NK-92 (cell line): ENCODE measurements around the gene SDC3.

Experiments used
- DNase-seq: peaks from one replicate; lab custom pipeline; 2025; ENCODE audit not compliant: unreplicated experiment; lab: John Stamatoyannopoulos, UW

Gene SDC3

DNA sequence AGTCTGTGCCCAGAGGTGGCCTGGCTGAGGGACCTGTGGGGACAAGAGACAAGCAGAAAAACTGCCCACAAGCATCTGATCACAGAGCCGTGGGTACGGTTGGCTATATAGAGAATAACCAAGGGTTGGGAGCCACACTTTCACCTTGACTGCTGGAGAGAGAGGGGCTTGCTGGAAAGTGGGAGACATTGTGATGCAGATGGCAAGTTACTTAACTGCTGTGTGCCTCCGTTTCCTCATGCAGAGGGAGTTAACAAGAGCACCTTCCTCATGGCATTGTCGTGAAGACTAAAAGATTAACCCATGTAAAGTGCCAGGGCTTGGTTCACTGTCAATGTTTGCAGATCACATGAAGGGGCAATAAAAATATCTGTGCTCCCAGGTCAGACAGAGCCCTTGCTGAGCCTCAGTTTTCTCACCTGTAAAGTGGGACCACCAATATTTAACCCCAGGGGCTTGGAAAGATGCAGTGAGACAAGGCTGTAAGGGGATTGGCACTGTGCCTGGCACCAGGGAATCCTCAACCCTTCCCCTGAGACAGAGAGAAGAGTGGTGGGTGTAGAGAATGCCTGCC, 52.8 kb downstream of the SDC3 start:
- no peak for DNase-seq

DNA sequence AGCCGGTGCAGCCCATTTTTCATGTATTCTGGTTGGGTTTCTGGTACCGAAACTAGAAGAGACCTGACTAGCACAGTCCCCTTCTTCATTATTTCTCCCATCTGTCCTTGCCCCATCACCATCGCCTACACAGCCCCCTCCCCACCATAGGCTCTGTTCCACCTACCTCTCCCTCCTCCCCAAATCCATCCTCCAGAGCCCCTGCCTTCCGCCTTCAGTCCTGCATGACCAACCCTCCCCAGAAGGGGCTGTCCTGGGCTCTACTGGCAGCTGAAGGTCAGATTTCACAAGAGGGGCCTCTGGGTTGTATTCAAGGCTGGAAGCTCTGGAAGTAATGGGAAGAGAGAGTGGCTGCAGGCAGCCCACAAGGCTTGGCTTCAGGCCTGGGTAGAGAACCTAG, 55.2 kb downstream of the SDC3 start:
- DNase-seq: no peak

DNA sequence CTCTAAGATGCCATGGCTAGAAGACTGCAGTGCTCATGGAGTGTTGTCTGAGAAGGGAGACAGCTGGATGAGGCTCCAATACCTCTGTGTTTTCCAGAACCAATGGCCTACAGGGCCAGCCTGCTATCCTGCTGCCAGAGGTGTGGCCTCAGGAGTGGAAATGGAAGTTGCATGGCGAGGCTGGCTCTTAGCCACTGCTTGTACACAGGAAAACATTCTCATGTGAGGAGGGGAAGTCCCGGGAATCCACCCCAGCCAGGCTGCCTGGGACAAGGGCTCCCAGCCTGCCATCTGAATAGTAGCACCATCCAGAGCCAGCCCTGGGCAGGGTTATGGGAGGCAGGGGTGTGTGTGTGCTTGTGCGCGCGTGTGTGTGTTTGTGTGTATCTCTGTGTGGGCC, 56.5 kb downstream of the SDC3 start:
- no peak for DNase-seq

DNA sequence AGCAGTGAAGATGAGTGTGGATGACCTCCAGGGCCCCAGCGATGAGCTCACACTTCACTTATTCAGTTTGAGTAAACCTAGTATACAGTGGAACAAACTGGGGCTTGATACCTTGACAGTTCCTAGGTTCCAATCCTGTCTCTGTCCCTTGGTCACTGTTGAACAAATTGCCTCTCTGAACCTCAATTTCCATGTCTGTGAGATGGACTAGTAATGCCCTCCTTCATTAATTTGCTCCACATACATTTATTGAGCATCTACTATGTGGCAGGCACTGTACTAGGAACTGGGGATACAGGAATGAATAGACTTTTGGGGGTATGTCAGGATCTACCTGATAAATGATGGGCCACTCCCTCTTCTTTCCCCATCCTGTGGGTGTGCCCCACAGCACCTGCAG, 57.3 kb downstream of the SDC3 start:
- DNase-seq: no peak

DNA sequence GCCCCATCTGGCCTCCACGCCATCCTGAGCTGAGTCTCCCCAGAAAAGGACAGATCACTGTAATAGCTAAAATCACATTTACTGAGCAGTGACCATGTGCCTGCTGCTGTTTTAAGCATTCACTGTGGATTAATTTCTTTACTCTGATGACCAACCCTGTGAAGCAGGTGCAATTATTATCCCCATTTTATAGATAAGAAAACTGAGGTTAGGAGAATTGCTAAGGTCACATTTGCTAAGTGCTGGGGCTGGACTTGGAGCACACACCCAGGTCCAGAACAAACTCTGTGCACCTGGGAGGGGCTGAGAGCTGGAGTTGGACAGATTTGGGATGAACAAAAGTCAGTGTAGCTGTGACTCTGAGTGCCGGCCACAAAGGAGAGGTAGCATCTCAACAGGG, 58.0 kb downstream of the SDC3 start:
- no peak for DNase-seq

DNA sequence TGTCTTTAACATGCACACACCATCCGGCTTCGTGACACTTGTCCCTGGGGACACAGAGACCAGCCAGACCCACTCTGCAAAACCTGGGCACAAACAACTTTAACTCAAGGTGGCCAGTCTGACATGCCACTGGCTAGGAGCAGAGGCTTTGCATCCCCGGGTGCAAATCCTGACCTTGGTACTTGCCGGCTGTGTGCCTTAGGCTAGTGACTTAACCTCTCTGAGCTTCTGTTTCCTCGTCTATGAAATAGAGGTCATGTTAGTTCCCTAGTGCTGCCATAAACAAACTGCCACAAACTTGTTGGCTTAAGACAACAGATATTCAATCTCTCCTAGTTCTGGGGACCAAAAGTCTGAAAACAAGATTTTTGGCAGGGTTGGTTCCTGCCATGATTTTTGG, 60.4 kb downstream of the SDC3 start:
- no peak for DNase-seq

DNA sequence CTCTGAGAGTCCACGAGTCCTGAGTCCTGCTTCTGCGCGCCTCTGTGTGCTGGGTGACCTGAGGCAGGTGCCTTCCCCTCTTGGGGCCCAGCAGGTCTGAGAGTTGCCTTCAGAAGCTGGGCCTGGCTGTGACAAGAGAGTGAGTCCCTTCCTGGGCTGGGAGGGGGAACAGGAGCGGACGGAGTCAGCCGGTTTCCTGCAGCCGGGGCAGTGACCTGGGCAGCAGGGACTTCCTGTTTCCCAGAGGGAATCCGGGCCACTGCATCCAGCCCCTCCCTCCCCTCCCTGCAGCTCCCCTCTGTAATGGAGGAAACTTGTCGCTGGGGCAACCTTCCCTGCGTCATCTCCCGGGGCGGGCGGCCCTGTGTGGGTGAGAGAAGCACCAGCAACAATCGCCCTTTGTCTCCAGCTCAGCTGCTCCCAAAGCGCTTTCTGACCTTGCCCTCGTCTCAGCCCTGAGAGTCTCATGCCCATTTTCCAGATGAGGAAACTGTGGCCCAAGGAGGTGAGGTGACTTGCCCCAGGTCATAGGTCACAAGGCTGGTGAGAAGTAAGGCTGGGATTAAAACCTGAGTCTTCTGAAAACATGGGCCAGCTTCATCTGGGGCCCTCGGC, 61.1 kb downstream of the SDC3 start:
- DNase-seq: no peak

DNA sequence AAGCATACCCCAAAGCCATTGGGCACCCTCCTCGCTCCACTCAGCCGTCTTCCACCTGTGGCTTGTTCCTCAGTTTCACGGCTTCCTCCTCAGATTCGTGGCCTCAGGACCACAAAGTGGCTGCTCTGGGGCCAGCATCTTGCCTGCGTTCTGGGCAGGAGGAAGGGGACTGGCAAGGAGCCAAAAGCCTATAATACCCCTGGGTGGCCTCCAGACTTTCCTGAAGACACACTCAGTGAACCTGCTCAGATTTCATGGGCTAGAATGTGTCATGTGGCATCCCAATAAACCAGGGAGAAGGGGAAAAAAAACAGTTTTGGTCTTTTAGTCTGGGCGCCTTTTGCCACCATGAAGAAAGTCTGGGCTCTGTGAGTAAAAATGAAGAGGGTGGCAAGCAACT, 62.0 kb downstream of the SDC3 start:
- no peak for DNase-seq

DNA sequence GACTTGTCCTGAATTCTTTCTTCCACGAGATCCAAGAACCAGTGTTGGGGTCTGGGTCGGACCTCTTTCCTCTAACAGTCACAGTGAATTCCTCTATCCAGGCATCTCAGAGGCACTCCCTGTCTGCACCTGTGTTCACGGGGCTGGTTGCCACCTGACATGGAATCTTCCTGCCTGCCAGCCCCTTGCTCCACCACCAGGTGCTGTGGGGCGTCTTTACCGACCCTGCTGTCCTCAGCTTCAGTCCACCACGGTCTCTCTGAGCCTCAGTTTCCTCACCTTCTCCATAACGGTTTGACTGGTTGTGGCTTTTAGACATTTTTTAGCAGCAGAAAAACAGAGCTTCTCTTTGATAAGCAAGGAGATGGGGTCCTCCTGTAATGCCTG, 62.7 kb downstream of the SDC3 start:
- no peak for DNase-seq

DNA sequence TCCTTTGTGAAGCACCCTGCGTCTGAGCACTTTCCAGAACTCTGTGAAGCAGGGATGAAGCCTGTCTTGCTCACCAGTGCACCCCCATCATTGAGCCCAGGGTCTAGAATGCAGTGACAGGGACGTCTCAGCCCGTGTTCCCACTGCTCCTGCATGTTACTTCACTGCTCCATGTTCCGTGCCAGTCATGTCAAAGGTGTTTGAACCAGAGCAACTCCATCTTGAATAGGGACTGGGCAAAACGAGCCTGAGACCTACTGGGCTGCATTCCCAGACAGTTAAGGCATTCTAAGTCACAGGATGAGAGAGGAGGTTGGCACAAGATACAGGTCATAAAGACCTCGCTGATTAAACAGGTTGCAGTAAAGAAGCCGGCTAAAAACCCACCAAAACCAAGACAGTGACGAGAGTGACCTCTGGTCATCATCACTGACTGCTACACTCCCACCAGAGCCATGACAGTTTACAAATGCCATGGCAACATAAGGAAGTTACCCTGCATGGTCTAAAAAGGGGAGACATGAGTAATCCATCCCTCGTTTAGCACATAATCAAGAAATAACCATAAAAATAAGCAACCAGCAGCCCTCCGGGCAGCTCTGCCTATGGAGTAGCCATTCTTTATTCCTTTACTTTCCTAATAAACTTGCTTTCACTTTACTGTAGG, 63.2 kb downstream of the SDC3 start:
- DNase-seq: no peak

DNA sequence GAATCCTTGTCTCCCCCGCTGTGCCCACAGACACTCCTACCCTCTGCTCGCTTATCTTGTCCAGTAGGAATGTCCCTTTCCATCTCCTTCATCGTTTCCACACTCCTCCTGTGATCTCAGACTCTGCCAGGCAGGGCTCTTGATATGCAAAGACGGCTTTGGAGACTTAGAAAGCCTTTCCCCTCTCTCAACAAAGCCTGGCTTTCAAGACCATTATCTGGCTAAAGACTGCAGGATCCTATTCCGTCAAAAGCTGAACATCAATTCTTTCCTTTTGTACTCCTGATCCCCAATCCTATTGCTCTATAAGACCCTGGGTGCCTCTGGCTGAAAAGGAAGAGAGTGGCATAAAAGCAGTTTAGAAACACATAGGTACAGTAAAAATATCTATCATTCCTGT, 63.9 kb downstream of the SDC3 start:
- DNase-seq: no peak

DNA sequence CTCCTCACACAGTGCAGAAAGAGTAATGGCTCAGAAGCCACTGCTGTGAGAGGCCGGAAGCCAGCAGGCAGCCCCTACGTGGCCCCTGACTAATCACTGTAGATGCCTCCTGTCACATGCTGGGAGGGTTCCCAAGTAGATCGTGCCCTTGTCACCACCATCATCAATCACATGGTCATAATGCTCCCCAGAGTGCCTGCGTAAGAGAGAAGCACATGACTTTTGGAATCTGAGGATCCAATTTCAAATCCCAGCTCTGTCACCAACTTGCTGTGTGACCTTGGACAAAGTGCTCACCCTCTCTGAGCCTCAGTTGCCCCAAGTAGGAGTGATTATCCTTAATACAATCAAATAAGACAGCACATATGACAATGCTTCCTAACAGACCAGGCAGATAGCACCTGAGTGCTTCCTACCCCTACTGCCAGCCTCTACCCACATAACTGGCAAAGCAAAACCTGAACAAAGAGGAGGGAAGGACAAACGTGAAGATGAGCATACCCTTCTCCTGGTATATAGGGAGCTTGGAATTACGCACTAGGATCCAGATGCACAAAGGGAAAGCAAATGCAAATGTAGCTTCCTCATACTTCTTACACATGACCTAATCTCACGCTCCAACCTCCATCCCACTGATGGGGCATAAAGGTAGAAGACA, 65.7 kb downstream of the SDC3 start:
- no peak for DNase-seq

DNA sequence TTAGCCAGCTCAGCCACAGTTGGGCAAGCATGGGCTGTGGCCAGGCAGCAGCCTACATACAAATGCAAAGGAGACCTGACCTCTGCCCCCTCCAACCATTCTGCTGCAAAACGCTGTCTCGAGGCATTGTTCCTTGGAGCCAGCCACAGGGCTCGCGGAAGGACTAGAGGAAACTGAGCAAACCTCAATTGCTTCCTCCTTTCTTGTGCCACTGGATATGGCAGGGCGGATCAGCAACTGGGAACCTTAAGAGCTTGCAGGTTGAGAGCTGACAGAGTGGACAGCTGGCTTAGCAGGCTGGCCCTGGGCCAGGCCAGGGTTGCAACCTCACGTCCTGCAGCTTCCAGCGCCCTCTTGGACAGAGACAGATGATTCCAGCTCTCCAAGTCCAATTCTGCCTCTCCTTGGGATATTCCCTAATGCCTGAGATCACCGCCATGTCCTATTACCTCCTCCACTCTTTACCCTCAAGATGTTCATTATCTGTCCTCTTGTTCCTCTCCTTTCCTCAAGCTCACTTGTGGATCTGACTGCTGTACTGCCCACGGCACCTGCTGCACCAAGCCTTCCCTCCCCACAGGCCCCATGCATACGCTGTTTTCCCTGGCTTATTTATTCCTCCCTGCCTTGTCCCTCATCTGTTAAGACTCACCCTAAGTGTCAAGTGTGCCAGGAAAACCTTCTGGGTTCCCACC, 67.5 kb downstream of the SDC3 start:
- no peak for DNase-seq

DNA sequence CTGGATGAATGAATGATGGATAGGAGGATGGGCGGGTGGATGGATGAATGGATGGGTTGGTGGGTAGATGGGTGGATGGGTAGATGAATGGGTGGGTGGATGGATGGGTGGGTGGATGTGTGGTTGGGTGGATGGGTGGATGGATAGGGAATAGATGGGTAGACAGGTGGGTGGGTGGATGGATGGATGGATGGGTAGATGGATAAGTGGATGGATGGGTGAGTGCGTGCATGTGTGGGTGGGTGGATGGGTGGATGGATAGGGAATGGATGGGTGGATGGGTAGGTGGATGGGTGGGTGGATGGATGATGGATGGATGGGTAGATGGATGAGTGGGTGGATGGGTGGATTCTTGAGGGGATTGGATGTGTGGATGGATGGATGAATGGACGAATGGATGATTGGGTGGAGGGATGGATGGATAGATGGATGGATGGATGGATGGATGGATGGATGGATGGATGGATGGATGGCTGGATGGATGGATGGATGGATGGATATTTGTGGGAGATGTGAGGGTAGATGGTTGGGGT, 68.7 kb downstream of the SDC3 start:
- no peak for DNase-seq

DNA sequence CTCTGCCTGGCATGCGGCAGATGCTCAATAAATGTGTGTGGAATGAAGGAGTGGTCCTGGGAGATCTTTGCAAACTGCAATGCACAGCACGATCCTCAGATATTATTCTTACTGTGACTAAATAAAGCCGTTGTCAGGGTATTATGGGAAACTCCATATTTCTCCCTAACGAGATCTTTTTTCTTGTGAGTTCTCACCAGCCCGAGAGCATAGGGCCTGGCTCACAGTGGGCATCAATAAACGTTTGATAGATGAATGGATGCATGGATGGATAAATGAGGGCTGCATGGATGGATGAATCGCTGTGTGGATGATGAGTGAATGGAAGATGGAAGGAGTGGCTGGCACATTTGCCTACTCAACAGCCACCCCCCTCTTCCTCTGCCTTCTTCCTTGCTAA, 69.6 kb downstream of the SDC3 start:
- DNase-seq: no peak

DNA sequence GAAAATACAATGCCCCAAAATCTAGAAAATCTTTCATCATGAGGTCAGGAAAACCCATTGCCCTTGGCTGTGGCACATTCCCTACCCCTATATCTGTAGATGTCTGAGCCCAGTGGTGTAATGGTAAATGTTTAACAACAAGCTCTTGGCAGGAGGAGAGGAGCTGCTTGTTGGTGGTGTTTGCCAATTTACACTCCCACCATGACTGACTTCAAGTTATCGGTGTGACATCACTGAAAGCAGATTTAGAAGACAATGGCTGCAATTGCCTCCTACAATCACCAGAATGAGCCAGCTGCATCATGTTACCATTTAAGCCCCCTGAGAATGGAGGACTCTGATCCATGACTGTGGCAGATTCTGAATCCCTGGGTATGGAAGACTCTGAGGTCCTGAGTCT, 70.9 kb downstream of the SDC3 start:
- DNase-seq: no peak

DNA sequence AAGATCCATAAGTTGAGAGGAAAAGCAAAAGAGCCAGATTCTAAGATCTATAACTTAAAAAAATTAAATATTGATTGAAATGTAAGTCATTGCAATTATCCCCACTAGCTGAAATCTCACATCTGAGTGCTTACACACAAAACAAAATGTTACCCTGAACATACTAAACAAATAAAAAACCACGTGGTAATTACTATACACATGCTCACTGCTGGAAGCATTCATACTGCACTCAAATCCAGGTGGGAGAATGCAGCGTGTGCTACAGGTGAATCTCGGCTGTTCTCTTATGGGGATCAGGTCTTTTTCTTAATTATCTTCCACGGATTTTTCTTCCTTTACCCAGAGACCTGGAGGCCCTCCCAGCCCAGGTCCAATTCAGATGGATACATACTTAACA, 74.3 kb downstream of the SDC3 start:
- DNase-seq: no peak

DNA sequence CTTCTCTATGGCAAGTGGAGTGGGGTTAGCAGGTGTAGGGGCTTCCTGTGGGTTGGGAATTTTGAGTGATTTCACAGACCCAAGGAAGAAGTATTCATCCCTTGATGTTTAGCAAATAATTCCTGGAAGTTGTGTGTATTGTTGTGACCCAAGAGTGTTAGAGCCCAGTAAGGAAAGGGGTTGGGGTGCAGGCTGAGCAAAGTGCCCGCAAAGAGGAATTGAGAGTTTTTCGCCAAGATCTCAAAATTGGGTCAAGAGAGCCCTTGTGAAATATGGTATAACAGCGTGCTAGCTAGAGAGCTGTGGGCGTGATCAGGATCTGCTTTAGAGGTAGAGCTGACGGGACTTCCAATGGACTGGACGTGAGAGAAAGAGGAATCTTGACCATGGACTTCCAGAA, 78.0 kb downstream of the SDC3 start:
- DNase-seq: no peak

DNA sequence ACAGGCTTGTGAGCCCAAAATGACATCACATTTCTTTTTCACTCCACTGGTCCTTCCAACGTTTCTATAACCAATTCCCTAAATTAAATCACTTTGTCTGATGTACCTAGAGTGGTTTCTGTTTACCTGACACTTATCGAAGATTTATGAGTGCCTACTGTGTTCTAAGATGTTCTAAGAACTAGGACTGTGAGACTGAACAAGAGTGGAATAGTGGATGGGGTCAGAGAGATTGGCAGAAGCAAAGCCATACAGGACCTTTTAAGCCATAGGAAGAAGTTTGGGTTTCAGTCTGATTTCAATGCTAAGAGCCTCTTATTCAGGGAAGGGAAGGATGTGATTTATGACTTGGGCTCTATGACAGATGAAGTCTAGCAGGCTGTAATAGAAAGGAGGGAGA, 78.7 kb downstream of the SDC3 start:
- DNase-seq: no peak

DNA sequence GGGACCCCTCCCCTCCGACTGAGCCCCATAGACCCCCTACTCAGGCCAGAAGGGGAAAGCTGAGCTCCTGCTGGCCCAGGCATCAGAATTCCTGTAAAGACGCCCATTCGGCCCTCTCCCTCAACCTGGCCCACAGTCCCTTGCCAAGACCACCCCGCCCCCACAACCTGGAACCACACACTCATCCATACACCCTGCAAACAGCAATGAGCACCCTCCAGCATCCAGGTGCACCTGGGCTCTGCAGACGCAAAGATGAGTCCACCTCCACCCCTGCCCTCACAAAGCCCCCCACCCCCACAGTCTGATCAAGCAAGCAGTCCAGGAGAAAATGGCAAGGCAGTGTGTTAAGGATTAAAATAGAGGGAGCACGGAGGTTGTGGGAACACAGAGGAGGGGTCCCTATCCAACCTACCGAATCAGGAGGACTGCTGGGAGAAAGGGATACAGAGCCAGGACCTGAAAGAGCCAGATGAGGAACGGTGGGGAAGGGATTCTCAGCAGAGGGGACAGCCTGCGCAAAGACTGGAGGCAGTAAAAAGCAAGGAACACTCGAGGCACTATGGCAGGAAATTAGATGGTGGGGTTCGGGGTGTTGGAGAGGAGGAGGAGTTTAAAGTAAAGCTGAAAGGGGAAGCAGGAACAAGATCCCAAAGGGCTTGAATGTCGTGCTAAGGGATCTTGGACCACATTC, 83.7 kb downstream of the SDC3 start:
- no peak for DNase-seq
